RCC 7860 (cell line): Measurements from ENCODE around the gene IL17B.

Experiments
- DNase-seq: peaks from one replicate; pipeline ENCODE4 v3.0.0-alpha.2; 2015; ENCODE audit warnings: low spot score
- FAIRE-seq: peaks from 2 replicates; lab custom pipeline; 2012; peaks lifted over from hg19 to GRCh38; lab: Jason Lieb, UNC

Gene IL17B

DNA sequence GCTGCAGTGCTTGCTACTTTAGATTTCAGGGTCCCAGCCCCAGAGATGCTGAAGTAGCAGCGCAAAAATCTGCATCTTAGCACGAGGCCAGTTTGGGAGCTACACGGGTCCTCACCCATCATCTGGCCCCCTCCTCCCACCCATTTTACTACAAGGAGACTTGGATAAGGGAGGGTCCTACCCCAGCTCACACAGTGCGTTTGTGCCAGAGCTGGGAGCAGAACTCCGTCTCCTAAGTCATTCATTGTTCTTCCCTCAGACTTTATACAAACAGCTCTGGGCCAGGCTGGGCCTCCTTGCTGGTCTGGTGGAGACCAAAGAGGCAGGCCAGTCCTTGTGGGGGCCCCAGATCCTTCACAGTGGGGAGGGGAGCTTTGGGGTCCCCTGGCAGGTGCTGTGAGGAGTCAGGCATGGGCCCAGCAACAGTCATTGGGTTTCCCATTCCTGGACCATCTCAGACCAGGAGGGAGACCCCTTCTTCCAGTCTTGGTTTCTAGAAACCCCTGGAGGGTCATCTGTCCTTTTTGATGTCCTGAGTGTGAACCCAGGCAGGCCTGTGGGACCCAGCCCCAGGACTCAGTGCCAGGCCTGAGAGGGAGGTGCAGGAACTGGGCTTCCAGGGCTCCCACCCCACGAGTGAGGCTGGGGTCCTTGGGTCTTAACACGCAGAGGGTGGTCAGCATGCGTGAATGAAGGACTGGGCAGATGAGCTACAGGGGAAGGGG is 2.3 kb upstream of the IL17B start:
- no peak for FAIRE-seq
- DNase-seq = no peak

GRCh38 chr5:149380466-149381121 is 1.5 kb upstream of the IL17B start:
- FAIRE-seq (no peak), DNase-seq (no peak)

DNA sequence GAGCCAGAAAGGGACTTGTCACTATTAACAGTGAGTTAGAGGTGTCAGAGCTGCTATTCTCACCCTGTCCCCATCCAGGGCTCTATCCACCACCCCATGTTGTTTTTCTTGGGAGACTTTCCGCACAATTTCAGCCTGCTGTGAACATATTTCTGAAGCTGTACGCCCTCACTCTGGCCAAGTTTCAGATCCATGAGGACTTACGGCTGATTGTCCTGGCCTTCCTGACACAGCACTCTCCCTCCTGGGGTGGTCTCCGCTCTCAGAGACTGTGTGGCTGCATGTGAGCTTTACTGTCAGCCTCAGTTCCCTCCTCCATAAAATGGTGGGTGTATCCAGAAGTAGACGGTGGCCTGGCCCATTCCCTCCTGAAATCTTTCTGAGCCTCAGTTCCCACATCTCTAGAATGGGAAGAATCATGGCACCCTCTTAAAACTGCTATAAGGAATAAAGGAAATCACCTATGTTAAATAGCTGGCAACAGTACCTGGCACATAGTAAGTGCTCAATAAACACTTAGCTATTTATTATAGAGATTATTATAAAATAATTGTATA is 804 bp upstream of the IL17B start:
- DNase-seq (no peak), FAIRE-seq (no peak)

DNA sequence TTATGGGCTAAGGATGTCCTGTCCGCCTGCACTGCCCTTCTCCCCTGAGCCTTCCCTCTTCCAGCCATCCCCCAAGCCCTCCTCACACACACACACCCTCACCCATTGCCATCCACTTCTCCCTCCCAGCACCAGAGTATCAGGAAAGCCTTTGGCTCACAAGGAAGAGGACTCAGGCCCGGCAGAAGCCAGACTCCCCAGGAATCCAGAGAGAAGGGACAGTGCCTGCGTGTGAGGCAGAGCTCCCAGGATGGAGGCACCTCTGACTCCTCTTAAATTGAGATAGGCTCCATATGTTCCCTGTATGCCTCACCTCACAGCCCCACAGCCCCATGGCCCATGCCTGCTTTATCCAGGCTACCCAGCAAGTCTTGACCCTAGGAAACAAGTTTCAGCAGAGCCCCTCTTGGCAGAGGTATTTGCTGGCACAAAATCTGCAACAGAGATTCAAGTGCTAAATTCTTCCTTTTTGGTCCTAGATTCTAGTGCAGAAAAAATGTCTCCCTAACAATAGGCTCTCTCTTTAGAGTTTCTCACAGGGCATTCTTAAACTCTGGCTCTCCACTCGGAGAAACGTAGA is 761 bp downstream of the IL17B start:
- no peak for FAIRE-seq

GRCh38 chr5:149376711-149377447 is 2.2 kb downstream of the IL17B start:
- no peak for FAIRE-seq
- DNase-seq = no peak

More for the DNA sequence above, 761 bp downstream of the IL17B start:
- no peak for DNase-seq

- no peak for FAIRE-seq
- DNase-seq = no peak
Observed at GRCh38 chr5:149376104-149376503, 3.0 kb downstream of the IL17B start.

- no peak for DNase-seq
- FAIRE-seq = no peak
Observed at GRCh38 chr5:149375434-149375833, 3.7 kb downstream of the IL17B start.

DNA sequence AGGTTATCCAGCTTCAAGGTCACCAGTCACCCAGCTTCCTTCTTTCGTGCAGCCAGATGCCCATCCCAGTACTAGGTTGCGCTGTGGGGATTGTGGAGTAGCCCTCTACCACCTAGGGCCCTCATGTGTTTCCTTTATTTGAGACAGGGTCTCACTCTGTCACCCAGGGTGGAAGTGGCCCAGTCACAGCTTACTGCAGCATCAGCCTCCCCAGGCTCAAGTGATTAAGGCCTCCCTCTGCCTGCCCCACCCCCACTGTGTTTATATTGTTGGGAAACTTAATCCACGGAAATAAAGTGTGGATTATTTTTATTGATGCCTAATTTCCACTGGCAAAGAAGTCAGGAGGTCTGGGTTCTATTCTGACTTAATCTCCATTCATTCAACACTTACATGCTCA is 4.3 kb downstream of the IL17B start:
- DNase-seq (no peak), FAIRE-seq (no peak)

DNA sequence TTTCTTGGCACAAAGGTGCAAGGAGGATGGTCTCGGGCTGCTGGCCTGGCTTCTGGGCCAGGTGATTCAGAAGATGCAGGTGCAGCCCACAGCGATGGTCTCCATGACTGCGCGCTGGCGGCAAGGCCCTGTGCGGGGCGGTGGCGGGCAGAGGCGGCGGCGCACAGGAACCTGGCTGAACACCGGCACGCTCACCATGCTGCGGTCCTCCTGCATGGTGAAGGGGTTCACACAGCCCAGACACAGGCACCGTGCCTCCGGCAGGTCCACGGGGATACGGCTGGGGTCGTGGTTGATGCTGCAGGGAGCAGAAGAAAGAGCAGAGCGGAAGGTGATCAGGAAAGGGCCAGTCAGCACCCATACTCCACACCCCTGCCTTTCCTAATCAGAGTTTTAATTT is 4.8 kb downstream of the IL17B start:
- DNase-seq (no peak), FAIRE-seq (no peak)

GRCh38 chr5:149372932-149373331 is 6.2 kb downstream of the IL17B start:
- DNase-seq (no peak), FAIRE-seq (no peak)

- DNase-seq (no peak), FAIRE-seq (no peak)
Observed at GRCh38 chr5:149372076-149372795, 6.9 kb downstream of the IL17B start.

- no peak for FAIRE-seq
- DNase-seq = peak; percentile 44
Observed at GRCh38 chr5:149371296-149371962, 7.7 kb downstream of the IL17B start.

- FAIRE-seq = no peak
Observed at GRCh38 chr5:149370878-149371277, 8.2 kb downstream of the IL17B start.

DNA sequence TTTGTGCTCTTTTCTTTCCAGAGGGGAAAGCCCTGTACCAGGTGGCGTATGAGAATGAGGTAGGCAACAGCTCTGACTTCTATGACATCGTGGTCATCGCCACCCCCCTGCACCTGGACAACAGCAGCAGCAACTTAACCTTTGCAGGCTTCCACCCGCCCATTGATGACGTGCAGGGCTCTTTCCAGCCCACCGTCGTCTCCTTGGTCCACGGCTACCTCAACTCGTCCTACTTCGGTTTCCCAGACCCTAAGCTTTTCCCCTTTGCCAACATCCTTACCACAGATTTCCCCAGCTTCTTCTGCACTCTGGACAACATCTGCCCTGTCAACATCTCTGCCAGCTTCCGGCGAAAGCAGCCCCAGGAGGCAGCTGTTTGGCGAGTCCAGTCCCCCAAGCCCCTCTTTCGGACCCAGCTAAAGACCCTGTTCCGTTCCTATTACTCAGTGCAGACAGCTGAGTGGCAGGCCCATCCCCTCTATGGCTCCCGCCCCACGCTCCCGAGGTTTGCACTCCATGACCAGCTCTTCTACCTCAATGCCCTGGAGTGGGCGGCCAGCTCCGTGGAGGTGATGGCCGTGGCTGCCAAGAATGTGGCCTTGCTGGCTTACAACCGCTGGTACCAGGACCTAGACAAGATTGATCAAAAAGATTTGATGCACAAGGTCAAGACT is 11.0 kb downstream of the IL17B start:
- no peak for FAIRE-seq

More at GRCh38 chr5:149370878-149371277, 8.2 kb downstream of the IL17B start:
- no peak for DNase-seq

DNA sequence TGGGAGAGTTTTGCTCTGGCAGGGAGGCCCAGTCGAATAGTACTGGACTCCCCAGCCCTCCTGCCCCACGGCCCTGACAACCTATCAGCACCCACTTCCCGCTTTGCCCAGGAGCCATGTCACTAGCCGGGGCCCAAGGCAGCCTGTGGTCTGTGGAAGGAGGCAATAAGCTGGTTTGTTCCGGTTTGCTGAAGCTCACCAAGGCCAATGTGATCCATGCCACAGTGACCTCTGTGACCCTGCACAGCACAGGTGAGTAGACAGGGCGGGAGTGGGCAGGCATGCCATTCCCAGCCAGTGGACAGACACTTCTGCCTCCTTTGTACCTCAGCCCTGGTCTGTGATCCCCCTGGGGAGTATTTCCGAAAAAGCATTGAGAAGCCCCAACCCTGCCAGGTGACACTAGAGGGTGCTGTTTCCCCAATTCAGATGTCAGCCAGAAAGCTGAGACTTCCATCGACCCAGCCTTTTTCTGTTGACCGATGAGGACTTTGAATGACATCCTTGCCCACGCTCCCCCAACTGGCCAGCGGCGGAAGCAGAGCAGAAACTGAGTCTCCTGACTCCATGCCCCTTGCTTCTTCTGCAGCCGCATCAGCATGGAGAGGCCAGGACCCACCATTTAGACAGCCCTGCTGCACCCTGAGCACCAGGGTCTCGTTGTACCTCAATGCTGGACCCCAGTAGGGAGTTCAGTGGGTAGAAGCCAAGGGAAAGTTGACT is 11.7 kb downstream of the IL17B start:
- DNase-seq (peak; percentile 57), FAIRE-seq (peak; percentile 54)

More for the DNA sequence above, 11.0 kb downstream of the IL17B start:
- DNase-seq = no peak

DNA sequence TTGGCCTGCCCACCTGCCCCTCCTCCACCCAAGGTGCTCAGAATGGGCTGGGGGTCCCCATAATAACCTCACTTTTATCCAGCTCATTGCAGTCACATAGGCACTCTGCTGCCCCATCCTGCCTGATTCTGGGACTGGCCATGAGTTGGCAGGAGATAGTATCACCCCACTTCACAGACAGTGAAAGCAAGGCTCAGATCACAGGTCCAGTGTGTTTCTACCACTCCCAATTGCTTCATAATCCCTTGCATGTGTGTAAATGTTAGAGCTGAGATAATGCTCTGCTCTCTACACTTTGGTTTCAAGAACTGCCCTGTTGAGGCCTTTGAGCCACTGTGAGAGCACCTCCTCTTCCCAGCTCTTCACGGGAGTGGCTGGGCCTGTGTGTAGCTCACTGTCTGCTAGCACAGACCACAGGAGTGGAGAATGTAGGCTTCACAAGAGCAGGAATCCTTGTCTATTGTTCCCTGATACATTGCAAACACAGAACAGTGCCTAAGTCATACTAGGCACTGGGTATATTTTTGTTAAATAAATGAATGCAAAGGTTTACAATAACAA is 12.8 kb downstream of the IL17B start:
- DNase-seq = no peak
- no peak for FAIRE-seq

- DNase-seq (no peak), FAIRE-seq (no peak)
Observed at GRCh38 chr5:149365418-149365817, 13.7 kb downstream of the IL17B start.

GRCh38 chr5:149364719-149365118 is 14.4 kb downstream of the IL17B start:
- no peak for FAIRE-seq
- DNase-seq = no peak
